Ovary (tissue), 3 donors: ENCODE measurements around the gene NCKIPSD.

Source experiments
- CTCF ChIP-seq, 3 donors: fragments of 450-650 bp in 2 of 3; fragments of 200-600 bp in 1 of 3; IDR thresholded peaks; one replicate each; pipeline versions ENCODE4 v1.5.1 to v1.8.0; 2016 to 2022; ENCODE audit warnings: antibody characterized with exemption in 3 of 3, mild to moderate bottlenecking in 1 of 3
- EP300 ChIP-seq: sonication (generic); formaldehyde crosslinking; IDR thresholded peaks from one replicate; pipeline ENCODE4 v1.6.1; 2017; ENCODE audit warnings: antibody characterized with exemption
- POLR2A ChIP-seq: fragments of 450-650 bp; IDR thresholded peaks from one replicate; pipeline ENCODE4 v1.6.1; 2017; ENCODE audit warnings: antibody characterized with exemption, mild to moderate bottlenecking, moderate library complexity
- donor health status: DM: no; HTN: no; CAD: no.

- TF ChIP-seq POLR2A (no peak), CTCF (IDR thresholded peaks at IDR 0.05) (no peak), EP300 (no peak)
Observed at GRCh38 chr3:48660800-48661400, 24.8 kb downstream of the NCKIPSD start.
